Spleen (tissue), 7 donors: ENCODE measurements around the gene GNPTAB.

Experiments used
- POLR2A ChIP-seq, 3 donors: fragments of 450-650 bp; IDR thresholded peaks; one replicate each; pipeline ENCODE4 v1.5.1; 2017; ENCODE audit warnings: antibody characterized with exemption in 3 of 3, mild to moderate bottlenecking in 1 of 3
- POLR2AphosphoS5 ChIP-seq, 3 donors: sonication (generic); formaldehyde crosslinking; IDR thresholded peaks; one replicate each; pipeline ENCODE4 v1.5.1; 2017; ENCODE audit warnings: antibody characterized with exemption in 3 of 3
- TF ChIP-seq, protein P1 (sequence below), 11 experiments: fragments of 200-600 bp in 7 of 11; fragments of 450-650 bp in 4 of 11; sonication (generic) in 4 of 11; IDR thresholded peaks in 8 of 11; conservative IDR thresholded peaks in 3 of 11; 1 replicate in 7 of 11; 2 replicates in 4 of 11; pipeline versions ENCODE4 v1.4.0 to v1.8.0; 2016 to 2021; ENCODE audit warnings: antibody characterized with exemption in 11 of 11, inconsistent platforms in 4 of 11, mild to moderate bottlenecking in 1 of 11
- donor health status: DM: no; HTN: no; CAD: no; lungs with moderate emphysema.
- donor health status: DM: no; HTN: no; CAD: no.
- donor health status: DM: no; HTN: no; CAD: no.

- TF ChIP-seq, protein P1, sequence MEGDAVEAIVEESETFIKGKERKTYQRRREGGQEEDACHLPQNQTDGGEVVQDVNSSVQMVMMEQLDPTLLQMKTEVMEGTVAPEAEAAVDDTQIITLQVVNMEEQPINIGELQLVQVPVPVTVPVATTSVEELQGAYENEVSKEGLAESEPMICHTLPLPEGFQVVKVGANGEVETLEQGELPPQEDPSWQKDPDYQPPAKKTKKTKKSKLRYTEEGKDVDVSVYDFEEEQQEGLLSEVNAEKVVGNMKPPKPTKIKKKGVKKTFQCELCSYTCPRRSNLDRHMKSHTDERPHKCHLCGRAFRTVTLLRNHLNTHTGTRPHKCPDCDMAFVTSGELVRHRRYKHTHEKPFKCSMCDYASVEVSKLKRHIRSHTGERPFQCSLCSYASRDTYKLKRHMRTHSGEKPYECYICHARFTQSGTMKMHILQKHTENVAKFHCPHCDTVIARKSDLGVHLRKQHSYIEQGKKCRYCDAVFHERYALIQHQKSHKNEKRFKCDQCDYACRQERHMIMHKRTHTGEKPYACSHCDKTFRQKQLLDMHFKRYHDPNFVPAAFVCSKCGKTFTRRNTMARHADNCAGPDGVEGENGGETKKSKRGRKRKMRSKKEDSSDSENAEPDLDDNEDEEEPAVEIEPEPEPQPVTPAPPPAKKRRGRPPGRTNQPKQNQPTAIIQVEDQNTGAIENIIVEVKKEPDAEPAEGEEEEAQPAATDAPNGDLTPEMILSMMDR (IDR thresholded peaks at IDR 0.05 in 8 of 11, conservative IDR thresholded peaks at IDR 0.05 in 3 of 11) = no peak
- TF ChIP-seq POLR2A (IDR thresholded peaks at IDR 0.05) (no peak), POLR2AphosphoS5 (IDR thresholded peaks at IDR 0.05) (no peak)
These were observed 62.0 kb downstream of the GNPTAB start for GRCh38 chr12:101768781-101769180.
